ENCODE data around the gene KPNB1. TPM values are rescaled to one million over a fixed set of nuclear protein-coding genes. Genes with fewer than 3 reads are reported as not detected.

Gene KPNB1
- total and polyA plus RNA-seq, 2 of the 8 experiments (the other 6 are each of a cell fraction or from before 2014, with no cell fraction given): 171 to 625 TPM

DNA sequence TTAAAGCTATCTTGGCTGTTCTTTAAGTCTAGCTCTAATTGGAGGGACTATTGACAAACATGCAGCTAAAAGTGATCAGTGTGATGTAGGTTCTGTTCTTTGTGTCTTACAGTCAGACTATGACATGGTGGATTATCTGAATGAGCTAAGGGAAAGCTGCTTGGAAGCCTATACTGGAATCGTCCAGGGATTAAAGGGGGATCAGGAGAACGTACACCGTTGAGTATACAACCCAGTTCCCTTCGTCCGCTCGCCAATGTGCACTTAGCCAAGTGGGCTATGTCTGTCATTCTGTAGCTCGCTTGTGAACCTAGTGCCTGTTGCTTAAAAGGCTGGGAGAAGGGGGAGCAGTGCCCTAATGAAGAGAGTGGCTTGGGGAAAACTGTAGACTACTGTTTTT, 28.5 kb downstream of the KPNB1 start:
- Histone ChIP-seq H3K18ac (ENCODE audit: extremely low read depth, low read length) (no peak overlapping the region), H3K9me3 (ENCODE audit: insufficient read depth in 2 of 2, low read depth in 1 of 2, low read length in 1 of 2) (no peaks in the 10 kb centered on the region), H4K5ac (ENCODE audit: insufficient read length, low read depth, low read length) (no peak overlapping the region), H2AK5ac (ENCODE audit: low read depth, low read length) (no peak overlapping the region), H3K4ac (replicated peaks; ENCODE audit: insufficient read length, low read depth, low read length) (no peak overlapping the region), H2BK15ac (ENCODE audit: low read length) (no peak overlapping the region), H3K27ac (ENCODE audit: low read depth, low read length) (no peak overlapping the region), H3K27me3 (replicated peaks in 1 of 4; ENCODE audit: control insufficient read depth in 3 of 4, extremely low read depth in 1 of 4, insufficient read depth in 3 of 4, low read length in 3 of 4) (no peaks in the 10 kb centered on the region; a peak in 1 of 7 replicates), H3K36me3 (ENCODE audit: control insufficient read depth in 2 of 4, insufficient read depth in 4 of 4, low read length in 3 of 4) (peaks cover 70 to 98% (median 91%) of the 10 kb centered on the region in 4 experiments), H3K4me2 (ENCODE audit: insufficient read depth in 1 of 2, low read depth in 2 of 2, low read length in 2 of 2) (no peak overlapping the region), H3K14ac (ENCODE audit: insufficient read length) (no peak overlapping the region), H2BK20ac (ENCODE audit: low read length) (no peak overlapping the region), H3K4me3 (ENCODE audit: extremely low read depth in 1 of 4, insufficient read depth in 2 of 4, low read depth in 3 of 4, low read length in 4 of 4) (no peak overlapping the region), H3K9ac (replicated peaks in 1 of 4; ENCODE audit: extremely low read depth in 1 of 4, low read depth in 3 of 4, low read length in 3 of 4) (no peak overlapping the region), H2BK120ac (replicated peaks; ENCODE audit: low read depth, low read length) (no peak overlapping the region), H3K23me2 (ENCODE audit: low read depth, low read length) (no peaks in the 10 kb centered on the region), H2BK5ac (ENCODE audit: low read depth, low read length) (no peak overlapping the region), H4K8ac (ENCODE audit: extremely low read depth, insufficient read depth, low read length) (no peak overlapping the region; the same call in 1 of the 2 replicates), H3K79me2 (ENCODE audit: control insufficient read depth in 1 of 2, insufficient read depth in 2 of 2, low read length in 2 of 2) (0 out of 4 replicates have a peak, but pooled peaks cover 0 to 8% of the 10 kb centered on the region in 2 experiments), H4K91ac (replicated peaks; ENCODE audit: insufficient read length, low read length) (no peak overlapping the region), H3K23ac (ENCODE audit: insufficient read length) (no peak overlapping the region), H2AFZ (ENCODE audit: low read length) (no peak overlapping the region), H4K20me1 (replicated peaks in 1 of 2; ENCODE audit: control insufficient read depth in 1 of 2, insufficient read depth in 2 of 2, low read length in 2 of 2) (peaks cover 3 to 19% of the 10 kb centered on the region in 2 experiments), H2BK12ac (ENCODE audit: low read depth, low read length) (no peak overlapping the region), H3K79me1 (ENCODE audit: low read depth, low read length) (no peaks in the 10 kb centered on the region; the same call in none of the 2 replicates), H3K4me1 (replicated peaks in 1 of 4; ENCODE audit: control insufficient read depth in 3 of 4, insufficient read depth in 4 of 4, low read length in 3 of 4) (no peaks in the 10 kb centered on the region), H3K56ac (replicated peaks; ENCODE audit: insufficient read length, low read depth, low read length) (no peak overlapping the region)
- DNase-seq (ENCODE audit: low read depth in 1 of 2, low spot score in 2 of 2) (no peak), FAIRE-seq (no peak)
- 89% methylated on average over 7 of the region's 7 CpGs; no CpG with 5 or more reads in 1 of the 2 experiments for WGBS, 2 experiments (ENCODE audit: extremely low coverage in 1 of 2, insufficient coverage in 1 of 2, insufficient read length in 1 of 2, insufficient replicate concordance in 2 of 2, low coverage in 1 of 2, low lambda C conversion rate in 2 of 2, missing lambda C conversion rate in 1 of 2)
- ChIA-PET CTCF (ENCODE audit: partially characterized antibody) (interaction anchor here (1.1 to 10.3 kb wide), 6 partner anchors 9 to 66 kb away, joined by 3 to 107 read pairs (median 5); no protein-coding TSS in a partner anchor), POLR2A (ENCODE audit: partially characterized antibody) (interaction anchor here (41.8 to 46.3 kb wide), 2 partner anchors 4 to 12 kb away, joined by 1575 read pairs; partner anchors contain the start of genes KPNB1 and TBKBP1)
- TF ChIP-seq, protein P1, sequence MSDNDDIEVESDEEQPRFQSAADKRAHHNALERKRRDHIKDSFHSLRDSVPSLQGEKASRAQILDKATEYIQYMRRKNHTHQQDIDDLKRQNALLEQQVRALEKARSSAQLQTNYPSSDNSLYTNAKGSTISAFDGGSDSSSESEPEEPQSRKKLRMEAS (IDR thresholded peaks at IDR 0.05): no peak
- TF ChIP-seq MAFK (IDR thresholded peaks at IDR 0.05; ENCODE audit: low read depth, low read length): no peak
- TF ChIP-seq TBP (IDR thresholded peaks at IDR 0.05; ENCODE audit: low read depth, low read length): no peak
- no peak for TF ChIP-seq BACH1 (IDR thresholded peaks at IDR 0.05; ENCODE audit: low read length)
- TF ChIP-seq RNF2 (IDR thresholded peaks at IDR 0.05; ENCODE audit: borderline replicate concordance, low read depth, low read length, missing control alignments, poor library complexity, severe bottlenecking): no peak
- no peak for TF ChIP-seq PHF8 (conservative IDR thresholded peaks at IDR 0.05; ENCODE audit: low read depth, low read length)
- TF ChIP-seq CREB1 (IDR thresholded peaks at IDR 0.05): no peak
- TF ChIP-seq HDAC6 (IDR thresholded peaks at IDR 0.05; ENCODE audit: low read depth, low read length): no peak
- TF ChIP-seq SP1 (IDR thresholded peaks at IDR 0.05; ENCODE audit: low read depth, low read length): no peak
- TF ChIP-seq TAF7 (optimal IDR thresholded peaks at IDR 0.05; ENCODE audit: borderline replicate concordance, low read depth, low read length): no peak
- TF ChIP-seq, protein P2, sequence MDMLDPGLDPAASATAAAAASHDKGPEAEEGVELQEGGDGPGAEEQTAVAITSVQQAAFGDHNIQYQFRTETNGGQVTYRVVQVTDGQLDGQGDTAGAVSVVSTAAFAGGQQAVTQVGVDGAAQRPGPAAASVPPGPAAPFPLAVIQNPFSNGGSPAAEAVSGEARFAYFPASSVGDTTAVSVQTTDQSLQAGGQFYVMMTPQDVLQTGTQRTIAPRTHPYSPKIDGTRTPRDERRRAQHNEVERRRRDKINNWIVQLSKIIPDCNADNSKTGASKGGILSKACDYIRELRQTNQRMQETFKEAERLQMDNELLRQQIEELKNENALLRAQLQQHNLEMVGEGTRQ (IDR thresholded peaks at IDR 0.05; ENCODE audit: low read length): no peak
- TF ChIP-seq NANOG (IDR thresholded peaks at IDR 0.05; ENCODE audit: insufficient read depth, low read depth, low read length, poor library complexity, severe bottlenecking): no peak
